Cardiac fibroblast (primary cell): ENCODE measurements around the gene SLC39A5.

Source experiments
- DNase-seq, 2 donors: peaks; one replicate each; pipeline versions ENCODE4 v3.0.0 to v3.0.0-alpha.2; 2010; ENCODE audit warnings: low read depth in 2 of 2
- H3K4me3 ChIP-seq, 2 donors: replicated peaks in 1 of 2; 1 replicate in 1 of 2; 2 replicates in 1 of 2; pipeline ENCODE4 v1.5.1; 2011; ENCODE audit warnings: low read depth in 2 of 2, low read length in 2 of 2, mild to moderate bottlenecking in 2 of 2, moderate library complexity in 1 of 2
- CTCF ChIP-seq: IDR thresholded peaks from one replicate; pipeline ENCODE4 v1.5.1; 2011; ENCODE audit warnings: low read depth, mild to moderate bottlenecking, low read length, inconsistent platforms

The SLC39A5 gene

GRCh38 chr12:56212361-56212760 lies 17.5 kb upstream of the SLC39A5 start:
- H3K4me3 ChIP-seq, result no peak overlapping the region
- TF ChIP-seq CTCF, result no peak
- DNase-seq, result no peak

GRCh38 chr12:56213878-56214277 lies 16.0 kb upstream of the SLC39A5 start:
- H3K4me3 ChIP-seq, result no peak overlapping the region
- no peak for DNase-seq
- no peak for TF ChIP-seq CTCF

- no peak for DNase-seq
- no peak for TF ChIP-seq CTCF
- no peak overlapping the region for H3K4me3 ChIP-seq
These were observed 13.4 kb upstream of the SLC39A5 start for GRCh38 chr12:56216461-56216860.

- no peak for TF ChIP-seq CTCF
- H3K4me3 ChIP-seq, result no peak overlapping the region
- no peak for DNase-seq
These were observed 10.0 kb upstream of the SLC39A5 start for GRCh38 chr12:56219840-56220239.

- H3K4me3 ChIP-seq, result peak overlapping the region; percentile 87 to 94
- no peak for TF ChIP-seq CTCF
- DNase-seq, result peak; percentile 66 to 73
These were observed 9.1 kb upstream of the SLC39A5 start for GRCh38 chr12:56220611-56221231.

- peak overlapping the region; percentile 87 to 94 for H3K4me3 ChIP-seq
- DNase-seq, result peak; percentile 72 to 93
- no peak for TF ChIP-seq CTCF
These were observed 8.6 kb upstream of the SLC39A5 start for GRCh38 chr12:56221232-56221756.
